Measurements from ENCODE around the gene AMBRA1. TPM values are rescaled to one million over a fixed set of nuclear protein-coding genes. Genes with fewer than 3 reads are reported as not detected.

The AMBRA1 gene
- polyA plus RNA-seq, 1 donor from 2014 or later: 34.5 TPM

DNA sequence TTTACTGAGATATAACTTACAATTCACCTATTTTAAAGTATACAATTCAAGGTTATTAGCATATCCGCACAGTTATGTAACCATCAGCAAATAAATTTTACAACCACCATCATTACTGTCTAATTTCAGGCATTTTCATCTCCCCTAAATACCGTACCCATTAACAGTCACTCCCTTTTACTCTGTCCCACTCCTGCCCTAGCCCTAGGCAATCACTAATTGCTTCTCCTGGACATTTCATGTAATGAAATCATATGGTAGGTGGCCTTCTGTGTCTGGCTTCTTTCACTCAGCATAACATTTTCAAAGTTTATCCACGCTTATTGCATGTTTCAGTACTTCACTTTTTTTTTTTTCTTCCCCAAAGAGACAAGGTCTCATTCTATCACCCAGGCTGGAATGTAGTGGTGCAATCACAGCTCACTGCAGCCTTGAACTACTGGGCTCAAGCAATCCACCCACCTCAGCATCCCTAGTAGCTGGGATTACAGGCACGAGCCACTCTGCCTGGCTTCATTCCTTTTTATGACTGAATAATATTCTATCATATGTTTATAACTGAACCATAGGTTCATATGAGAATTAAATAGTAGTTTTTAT is 140.8 kb downstream of the AMBRA1 start:
- no peaks in the 10 kb centered on the region for H4K20me1 ChIP-seq (ENCODE audit: insufficient read depth)
- no peak overlapping the region for H2AFZ ChIP-seq (ENCODE audit: low read depth, low read length)
- no peak for TF ChIP-seq POLR2AphosphoS5 (IDR thresholded peaks at IDR 0.05)
- H3K27ac ChIP-seq (ENCODE audit: low read length): no peak overlapping the region
- H3K9ac ChIP-seq (ENCODE audit: low read length): no peak overlapping the region
- no peaks in the 10 kb centered on the region for H3K79me2 ChIP-seq (replicated peaks; ENCODE audit: insufficient read depth, low read length)
- no peaks in the 10 kb centered on the region for H3K9me3 ChIP-seq (ENCODE audit: low read length)
- H3K27me3 ChIP-seq (ENCODE audit: insufficient read depth, low read depth, low read length): no peaks in the 10 kb centered on the region
- no peak overlapping the region for H3K4me2 ChIP-seq (ENCODE audit: low read length)
- no peaks in the 10 kb centered on the region for H3K9me2 ChIP-seq (ENCODE audit: insufficient read depth, low read length)
- H3K4me3 ChIP-seq (ENCODE audit: low read length): no peak overlapping the region
- H3K36me3 ChIP-seq (ENCODE audit: insufficient read depth, low read length): no peaks in the 10 kb centered on the region
- H3F3A ChIP-seq (ENCODE audit: insufficient read depth, low read length, poor library complexity, severe bottlenecking): peaks cover 9% of the 10 kb centered on the region

DNA sequence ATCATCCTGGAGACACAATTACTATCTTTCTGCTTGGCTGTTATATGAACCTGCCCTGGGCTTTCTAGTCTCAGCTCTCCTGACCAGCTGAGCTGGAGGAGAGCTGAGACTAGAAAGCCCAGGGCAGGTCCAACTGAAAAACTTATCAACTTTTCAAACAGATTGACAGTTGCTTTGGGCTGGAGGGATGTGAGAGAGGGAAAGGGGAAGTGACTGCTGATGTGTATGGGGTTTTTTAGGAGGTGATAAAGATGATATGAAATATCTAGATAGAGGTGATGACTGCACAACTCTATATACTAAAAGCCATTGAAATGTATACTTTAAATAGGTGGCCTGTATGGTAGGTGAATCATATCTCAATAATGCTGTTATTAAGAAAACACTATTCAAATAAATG is 142.1 kb downstream of the AMBRA1 start:
- H2AFZ ChIP-seq (ENCODE audit: low read depth, low read length): no peak overlapping the region
- no peaks in the 10 kb centered on the region for H3K27me3 ChIP-seq (ENCODE audit: insufficient read depth, low read depth, low read length)
- TF ChIP-seq EP300 (conservative IDR thresholded peaks at IDR 0.05; ENCODE audit: poor library complexity, severe bottlenecking) (no peak), RAD21 (conservative IDR thresholded peaks at IDR 0.05) (no peak), MXI1 (conservative IDR thresholded peaks at IDR 0.05; ENCODE audit: poor library complexity, severe bottlenecking) (no peak), SMC3 (conservative IDR thresholded peaks at IDR 0.05; ENCODE audit: poor library complexity) (no peak), EZH2 (IDR thresholded peaks at IDR 0.05; ENCODE audit: borderline replicate concordance, insufficient read depth, low read length, poor library complexity, severe bottlenecking) (no peak), TAF1 (IDR thresholded peaks at IDR 0.05; ENCODE audit: low read depth) (no peak), POLR2AphosphoS5 (IDR thresholded peaks at IDR 0.05) (no peak)
- TF ChIP-seq, protein P1, sequence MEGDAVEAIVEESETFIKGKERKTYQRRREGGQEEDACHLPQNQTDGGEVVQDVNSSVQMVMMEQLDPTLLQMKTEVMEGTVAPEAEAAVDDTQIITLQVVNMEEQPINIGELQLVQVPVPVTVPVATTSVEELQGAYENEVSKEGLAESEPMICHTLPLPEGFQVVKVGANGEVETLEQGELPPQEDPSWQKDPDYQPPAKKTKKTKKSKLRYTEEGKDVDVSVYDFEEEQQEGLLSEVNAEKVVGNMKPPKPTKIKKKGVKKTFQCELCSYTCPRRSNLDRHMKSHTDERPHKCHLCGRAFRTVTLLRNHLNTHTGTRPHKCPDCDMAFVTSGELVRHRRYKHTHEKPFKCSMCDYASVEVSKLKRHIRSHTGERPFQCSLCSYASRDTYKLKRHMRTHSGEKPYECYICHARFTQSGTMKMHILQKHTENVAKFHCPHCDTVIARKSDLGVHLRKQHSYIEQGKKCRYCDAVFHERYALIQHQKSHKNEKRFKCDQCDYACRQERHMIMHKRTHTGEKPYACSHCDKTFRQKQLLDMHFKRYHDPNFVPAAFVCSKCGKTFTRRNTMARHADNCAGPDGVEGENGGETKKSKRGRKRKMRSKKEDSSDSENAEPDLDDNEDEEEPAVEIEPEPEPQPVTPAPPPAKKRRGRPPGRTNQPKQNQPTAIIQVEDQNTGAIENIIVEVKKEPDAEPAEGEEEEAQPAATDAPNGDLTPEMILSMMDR (IDR thresholded peaks at IDR 0.05; ENCODE audit: poor library complexity, severe bottlenecking): no peak
- TF ChIP-seq, protein P2, sequence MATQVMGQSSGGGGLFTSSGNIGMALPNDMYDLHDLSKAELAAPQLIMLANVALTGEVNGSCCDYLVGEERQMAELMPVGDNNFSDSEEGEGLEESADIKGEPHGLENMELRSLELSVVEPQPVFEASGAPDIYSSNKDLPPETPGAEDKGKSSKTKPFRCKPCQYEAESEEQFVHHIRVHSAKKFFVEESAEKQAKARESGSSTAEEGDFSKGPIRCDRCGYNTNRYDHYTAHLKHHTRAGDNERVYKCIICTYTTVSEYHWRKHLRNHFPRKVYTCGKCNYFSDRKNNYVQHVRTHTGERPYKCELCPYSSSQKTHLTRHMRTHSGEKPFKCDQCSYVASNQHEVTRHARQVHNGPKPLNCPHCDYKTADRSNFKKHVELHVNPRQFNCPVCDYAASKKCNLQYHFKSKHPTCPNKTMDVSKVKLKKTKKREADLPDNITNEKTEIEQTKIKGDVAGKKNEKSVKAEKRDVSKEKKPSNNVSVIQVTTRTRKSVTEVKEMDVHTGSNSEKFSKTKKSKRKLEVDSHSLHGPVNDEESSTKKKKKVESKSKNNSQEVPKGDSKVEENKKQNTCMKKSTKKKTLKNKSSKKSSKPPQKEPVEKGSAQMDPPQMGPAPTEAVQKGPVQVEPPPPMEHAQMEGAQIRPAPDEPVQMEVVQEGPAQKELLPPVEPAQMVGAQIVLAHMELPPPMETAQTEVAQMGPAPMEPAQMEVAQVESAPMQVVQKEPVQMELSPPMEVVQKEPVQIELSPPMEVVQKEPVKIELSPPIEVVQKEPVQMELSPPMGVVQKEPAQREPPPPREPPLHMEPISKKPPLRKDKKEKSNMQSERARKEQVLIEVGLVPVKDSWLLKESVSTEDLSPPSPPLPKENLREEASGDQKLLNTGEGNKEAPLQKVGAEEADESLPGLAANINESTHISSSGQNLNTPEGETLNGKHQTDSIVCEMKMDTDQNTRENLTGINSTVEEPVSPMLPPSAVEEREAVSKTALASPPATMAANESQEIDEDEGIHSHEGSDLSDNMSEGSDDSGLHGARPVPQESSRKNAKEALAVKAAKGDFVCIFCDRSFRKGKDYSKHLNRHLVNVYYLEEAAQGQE (IDR thresholded peaks at IDR 0.05; ENCODE audit: borderline replicate concordance): no peak
- no peak overlapping the region for H3K9ac ChIP-seq (ENCODE audit: low read length)
- no peak overlapping the region for H3K4me2 ChIP-seq (ENCODE audit: low read length)
- H4K20me1 ChIP-seq (ENCODE audit: insufficient read depth): no peaks in the 10 kb centered on the region
- H3K27ac ChIP-seq (ENCODE audit: low read length): no peak overlapping the region
- H3K4me3 ChIP-seq (ENCODE audit: low read length): no peak overlapping the region
- H3K36me3 ChIP-seq (ENCODE audit: insufficient read depth, low read length): no peaks in the 10 kb centered on the region
- H3K9me2 ChIP-seq (ENCODE audit: insufficient read depth, low read length): no peaks in the 10 kb centered on the region
- no peaks in the 10 kb centered on the region for H3K9me3 ChIP-seq (ENCODE audit: low read length)
- H3K79me2 ChIP-seq (replicated peaks; ENCODE audit: insufficient read depth, low read length): no peaks in the 10 kb centered on the region
- peaks cover 9% of the 10 kb centered on the region for H3F3A ChIP-seq (ENCODE audit: insufficient read depth, low read length, poor library complexity, severe bottlenecking)

Data from neural cell (in vitro differentiated cells).